ENCODE measurements around the gene PRC1.

PRC1 gene

DNA sequence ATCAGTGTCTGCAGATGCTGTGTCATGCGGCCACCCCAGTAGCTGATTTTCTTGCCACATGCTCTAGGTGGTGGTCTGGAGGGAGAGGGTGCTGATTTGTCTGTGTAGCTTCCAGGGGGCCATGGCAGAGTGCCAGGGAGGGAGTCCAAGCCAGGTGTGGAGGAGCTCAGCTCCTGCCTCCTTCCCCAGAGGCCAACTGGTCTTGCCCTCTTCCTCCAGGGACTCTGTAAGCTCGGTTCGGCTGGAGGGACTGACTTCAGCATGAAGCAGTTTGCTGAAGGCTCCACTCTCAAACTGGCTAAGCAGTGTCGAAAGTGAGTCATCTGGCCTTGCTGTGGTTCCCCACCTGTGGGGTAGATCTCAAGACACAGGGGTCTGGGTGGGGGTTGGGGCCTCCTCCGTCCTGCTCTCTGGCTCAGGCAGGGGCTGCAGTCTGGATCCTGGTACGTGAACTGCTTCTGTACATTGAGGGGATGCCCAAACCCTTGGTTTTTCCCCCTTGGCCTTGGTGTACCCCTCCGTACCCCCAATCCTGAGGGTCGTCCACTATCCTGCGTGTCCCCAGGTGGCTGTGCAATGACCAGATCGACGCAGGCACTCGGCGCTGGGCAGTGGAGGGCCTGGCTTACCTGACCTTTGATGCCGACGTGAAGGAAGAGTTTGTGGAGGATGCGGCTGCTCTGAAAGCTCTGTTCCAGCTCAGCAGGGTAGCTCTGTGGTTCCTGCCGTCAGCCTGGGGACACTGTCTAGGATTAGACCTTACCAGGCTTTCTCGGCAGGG is 46.6 kb downstream of the PRC1 start:
- no peak overlapping the region for H3K27ac ChIP-seq
- no peak for TF ChIP-seq ZFX (IDR thresholded peaks at IDR 0.05; ENCODE audit: borderline replicate concordance)
- TF ChIP-seq, protein P1, sequence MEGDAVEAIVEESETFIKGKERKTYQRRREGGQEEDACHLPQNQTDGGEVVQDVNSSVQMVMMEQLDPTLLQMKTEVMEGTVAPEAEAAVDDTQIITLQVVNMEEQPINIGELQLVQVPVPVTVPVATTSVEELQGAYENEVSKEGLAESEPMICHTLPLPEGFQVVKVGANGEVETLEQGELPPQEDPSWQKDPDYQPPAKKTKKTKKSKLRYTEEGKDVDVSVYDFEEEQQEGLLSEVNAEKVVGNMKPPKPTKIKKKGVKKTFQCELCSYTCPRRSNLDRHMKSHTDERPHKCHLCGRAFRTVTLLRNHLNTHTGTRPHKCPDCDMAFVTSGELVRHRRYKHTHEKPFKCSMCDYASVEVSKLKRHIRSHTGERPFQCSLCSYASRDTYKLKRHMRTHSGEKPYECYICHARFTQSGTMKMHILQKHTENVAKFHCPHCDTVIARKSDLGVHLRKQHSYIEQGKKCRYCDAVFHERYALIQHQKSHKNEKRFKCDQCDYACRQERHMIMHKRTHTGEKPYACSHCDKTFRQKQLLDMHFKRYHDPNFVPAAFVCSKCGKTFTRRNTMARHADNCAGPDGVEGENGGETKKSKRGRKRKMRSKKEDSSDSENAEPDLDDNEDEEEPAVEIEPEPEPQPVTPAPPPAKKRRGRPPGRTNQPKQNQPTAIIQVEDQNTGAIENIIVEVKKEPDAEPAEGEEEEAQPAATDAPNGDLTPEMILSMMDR (IDR thresholded peaks at IDR 0.05) = no peak

DNA sequence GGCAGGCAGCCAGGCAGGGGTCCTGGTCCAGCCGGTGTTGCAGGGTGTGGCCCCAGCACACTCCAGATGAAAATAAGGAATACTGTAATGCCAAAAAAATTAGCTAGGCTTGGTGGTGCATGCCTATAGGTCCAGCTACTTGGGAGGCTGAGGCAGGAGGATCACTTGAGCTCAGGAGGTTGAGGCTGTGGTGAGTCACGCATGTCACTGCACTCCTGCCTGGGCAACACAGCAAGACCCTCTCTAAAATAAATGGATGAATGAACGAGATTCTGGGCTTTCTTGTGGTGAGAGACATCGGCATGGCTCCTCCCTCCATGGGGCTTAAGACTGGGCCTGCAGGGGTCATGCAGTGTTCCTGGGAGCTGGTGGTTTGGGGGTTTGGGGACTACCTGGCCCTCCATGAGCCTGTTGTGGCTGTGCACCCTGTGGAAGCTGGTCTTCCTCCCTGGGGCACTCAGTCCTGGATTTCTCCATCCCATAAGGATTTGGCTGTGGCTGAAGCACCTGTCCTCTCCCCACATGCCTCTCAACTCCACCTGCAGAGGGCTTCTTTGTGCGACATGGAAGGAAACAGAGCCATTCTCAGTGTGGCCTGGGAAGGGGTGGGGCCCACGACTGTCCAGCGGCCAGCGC is 47.3 kb downstream of the PRC1 start:
- no peak for TF ChIP-seq ZFX (IDR thresholded peaks at IDR 0.05; ENCODE audit: borderline replicate concordance)
- TF ChIP-seq, protein P1 (IDR thresholded peaks at IDR 0.05) = no peak
- H3K27ac ChIP-seq = no peak overlapping the region

DNA sequence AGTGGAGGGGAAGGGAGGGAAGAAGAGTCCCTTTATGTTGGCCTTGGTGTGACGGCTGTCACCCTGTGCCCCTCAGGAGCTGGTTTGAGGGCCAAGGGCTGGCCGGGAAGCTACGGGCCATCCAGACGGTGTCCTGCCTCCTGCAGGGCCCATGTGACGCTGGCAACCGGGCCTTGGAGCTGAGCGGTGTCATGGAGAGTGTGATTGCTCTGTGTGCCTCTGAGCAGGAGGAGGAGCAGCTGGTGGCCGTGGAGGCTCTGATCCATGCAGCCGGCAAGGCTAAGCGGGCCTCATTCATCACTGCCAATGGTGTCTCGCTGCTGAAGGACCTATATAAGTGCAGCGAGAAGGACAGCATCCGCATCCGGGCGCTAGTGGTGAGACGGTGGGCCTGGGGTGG is 47.8 kb downstream of the PRC1 start:
- TF ChIP-seq, protein P1 (IDR thresholded peaks at IDR 0.05) = no peak
- no peak for TF ChIP-seq ZFX (IDR thresholded peaks at IDR 0.05; ENCODE audit: borderline replicate concordance)
- no peak overlapping the region for H3K27ac ChIP-seq

DNA sequence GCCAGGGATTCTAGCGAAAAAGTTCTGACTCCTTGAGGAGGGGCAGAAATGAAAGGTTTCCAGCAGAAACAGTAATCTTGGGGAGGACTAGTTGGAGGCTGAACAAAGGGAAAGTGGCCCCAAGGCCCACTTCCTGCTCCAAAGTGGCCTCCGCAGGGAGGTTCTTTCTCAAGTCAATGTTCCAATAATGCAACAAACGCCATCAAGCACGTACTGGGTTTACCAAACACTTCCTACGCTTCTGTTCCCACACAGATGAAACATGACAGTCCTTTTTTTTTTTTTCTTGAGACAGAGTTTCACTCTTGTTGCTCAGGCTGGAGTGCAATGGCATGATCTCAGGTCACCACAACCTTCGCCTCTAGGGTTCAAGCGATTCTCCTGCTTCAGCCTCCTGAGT is 49.2 kb downstream of the PRC1 start:
- no peak overlapping the region for H3K27ac ChIP-seq
- no peak for TF ChIP-seq ZFX (IDR thresholded peaks at IDR 0.05; ENCODE audit: borderline replicate concordance)
- TF ChIP-seq, protein P1 (IDR thresholded peaks at IDR 0.05) = no peak

DNA sequence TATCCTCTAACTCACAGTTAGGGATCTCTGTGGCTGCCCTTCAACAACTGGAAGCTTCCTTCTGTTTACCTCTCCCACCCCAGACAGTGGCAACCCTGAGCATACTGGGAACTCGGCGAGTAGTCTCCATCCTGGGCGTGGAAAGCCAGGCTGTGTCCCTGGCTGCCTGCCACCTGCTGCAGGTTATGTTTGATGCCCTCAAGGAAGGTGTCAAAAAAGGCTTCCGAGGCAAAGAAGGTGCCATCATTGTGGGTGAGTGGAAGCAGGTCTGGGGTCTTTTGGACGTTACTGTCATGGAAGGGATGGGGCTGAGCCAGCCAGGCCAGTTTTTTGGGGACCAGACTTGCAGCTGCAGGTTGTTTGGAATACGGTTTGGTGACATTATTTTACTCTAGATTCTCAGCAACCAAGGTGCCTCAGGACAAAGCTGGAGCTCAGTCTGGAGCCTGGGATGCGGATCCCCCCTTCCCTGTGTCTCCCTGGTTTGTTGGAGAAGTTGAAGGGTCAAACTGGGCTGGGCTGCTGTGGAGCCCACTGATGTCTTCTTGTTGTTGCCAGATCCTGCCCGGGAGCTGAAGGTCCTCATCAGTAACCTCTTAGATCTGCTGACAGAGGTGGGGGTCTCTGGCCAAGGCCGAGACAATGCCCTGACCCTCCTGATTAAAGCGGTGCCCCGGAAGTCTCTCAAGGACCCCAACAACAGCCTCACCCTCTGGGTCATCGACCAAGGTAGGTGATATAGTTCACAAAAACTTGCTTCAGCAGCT is 51.8 kb downstream of the PRC1 start:
- H3K27ac ChIP-seq = no peak overlapping the region
- TF ChIP-seq ZFX (IDR thresholded peaks at IDR 0.05; ENCODE audit: borderline replicate concordance) = no peak
- TF ChIP-seq, protein P1 (IDR thresholded peaks at IDR 0.05) = no peak

DNA sequence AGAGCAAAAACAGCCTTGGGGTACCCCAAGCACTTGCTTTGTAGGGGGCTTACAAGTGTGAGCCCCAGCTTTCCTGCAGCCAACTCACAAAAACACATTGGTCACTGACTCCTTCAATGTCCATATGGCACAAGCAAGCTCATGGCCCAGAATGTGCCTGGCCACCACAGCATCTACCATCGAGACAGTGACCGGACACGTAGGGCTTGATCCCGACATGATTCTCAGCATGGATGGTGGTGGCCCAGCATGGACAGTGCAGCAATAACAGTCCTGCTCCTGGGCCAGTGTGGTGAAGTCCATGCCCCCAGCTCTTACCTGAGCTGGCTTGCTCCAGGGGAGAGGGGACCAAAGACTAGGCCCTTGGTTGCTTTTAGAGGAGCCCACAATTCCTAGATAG is 53.3 kb downstream of the PRC1 start:
- TF ChIP-seq, protein P1 (IDR thresholded peaks at IDR 0.05) = no peak
- TF ChIP-seq ZFX (IDR thresholded peaks at IDR 0.05; ENCODE audit: borderline replicate concordance) = no peak
- H3K27ac ChIP-seq = no peak overlapping the region

All from 22Rv1 (cell line).